SU-DHL-6 (cell line): ENCODE data around the gene TTC13.

Source experiments
- H2AFZ ChIP-seq: fragments of 200-600 bp; sonication (generic); 2 replicates; pipeline ENCODE4 v1.6.1; 2014; ENCODE audit warnings: low read depth, mild to moderate bottlenecking, moderate library complexity, mixed read lengths, antibody characterized with exemption, low read length; ENCODE audit not compliant: severe bottlenecking
- H3F3A ChIP-seq: fragments of 200-600 bp; shearing (Covaris generic); 2 replicates; pipeline ENCODE4 v1.6.0; 2016; ENCODE audit warnings: antibody characterized with exemption, mild to moderate bottlenecking; ENCODE audit not compliant: insufficient read depth
- H3K27ac ChIP-seq: fragments of 200-600 bp; sonication (generic); 2 replicates; pipeline ENCODE4 v1.5.1; 2016; ENCODE audit warnings: low read depth, mild to moderate bottlenecking, low read length, moderate library complexity, mixed read lengths
- H3K27me3 ChIP-seq: fragments of 200-600 bp; sonication (generic), shearing (Covaris generic); 2 replicates; pipeline ENCODE4 v1.6.0; 2014; ENCODE audit warnings: mild to moderate bottlenecking, low read length
- H3K36me3 ChIP-seq: fragments of 200-600 bp; sonication (generic); 2 replicates; pipeline ENCODE4 v1.6.1; 2014; ENCODE audit warnings: mild to moderate bottlenecking, low read length, mixed read lengths
- H3K4me2 ChIP-seq: fragments of 300-600, 200-600 bp; shearing (Covaris generic), sonication (generic); 2 replicates; pipeline ENCODE4 v1.6.0; 2014; ENCODE audit warnings: low read length, low read depth, mild to moderate bottlenecking; ENCODE audit not compliant: poor library complexity, severe bottlenecking
- H3K4me3 ChIP-seq: fragments of 200-600 bp; sonication (generic); 2 replicates; pipeline ENCODE4 v1.5.1; 2014; ENCODE audit warnings: antibody characterized with exemption, low read length, mild to moderate bottlenecking, mixed read lengths; ENCODE audit not compliant: insufficient read depth, poor library complexity, severe bottlenecking
- H3K79me2 ChIP-seq: fragments of 200-600 bp; sonication (generic); 2 replicates; pipeline ENCODE4 v1.6.1; 2014; ENCODE audit warnings: mild to moderate bottlenecking, low read length, moderate library complexity; ENCODE audit not compliant: insufficient read depth
- H3K9ac ChIP-seq: fragments of 200-600 bp; sonication (generic); 2 replicates; pipeline ENCODE4 v1.7.0; 2014; ENCODE audit warnings: mild to moderate bottlenecking, low read length
- H3K9me2 ChIP-seq: fragments of 200-600 bp; sonication (generic); replicated peaks from 2 replicates; pipeline ENCODE4 v1.6.1; 2014; ENCODE audit warnings: low read length; ENCODE audit not compliant: insufficient read depth
- H3K9me3 ChIP-seq: fragments of 200-600 bp; sonication (generic); 2 replicates; pipeline ENCODE4 v1.6.1; 2014; ENCODE audit warnings: low read length, mixed read lengths; ENCODE audit not compliant: insufficient read depth
- H4K20me1 ChIP-seq: fragments of 200-600 bp; sonication (generic); 2 replicates; pipeline ENCODE4 v1.6.1; 2014; ENCODE audit warnings: low read depth, mild to moderate bottlenecking, antibody characterized with exemption, low read length, moderate library complexity, mixed read lengths
- EZH2phosphoT487 ChIP-seq: fragments of 200-600 bp; sonication (generic), shearing (Covaris generic); conservative IDR thresholded peaks from 2 replicates; pipeline ENCODE4 v1.6.1; 2018; ENCODE audit warnings: mild to moderate bottlenecking, antibody characterized with exemption, low read length, moderate library complexity, mixed read lengths
- TF ChIP-seq, protein P1 (sequence below): fragments of 200-600 bp; sonication (generic); IDR thresholded peaks from one replicate; pipeline ENCODE4 v1.5.1; 2017; ENCODE audit warnings: antibody characterized with exemption, mild to moderate bottlenecking, low read length, moderate library complexity; ENCODE audit not compliant: insufficient read depth, poor library complexity, severe bottlenecking

Gene TTC13, protein sequence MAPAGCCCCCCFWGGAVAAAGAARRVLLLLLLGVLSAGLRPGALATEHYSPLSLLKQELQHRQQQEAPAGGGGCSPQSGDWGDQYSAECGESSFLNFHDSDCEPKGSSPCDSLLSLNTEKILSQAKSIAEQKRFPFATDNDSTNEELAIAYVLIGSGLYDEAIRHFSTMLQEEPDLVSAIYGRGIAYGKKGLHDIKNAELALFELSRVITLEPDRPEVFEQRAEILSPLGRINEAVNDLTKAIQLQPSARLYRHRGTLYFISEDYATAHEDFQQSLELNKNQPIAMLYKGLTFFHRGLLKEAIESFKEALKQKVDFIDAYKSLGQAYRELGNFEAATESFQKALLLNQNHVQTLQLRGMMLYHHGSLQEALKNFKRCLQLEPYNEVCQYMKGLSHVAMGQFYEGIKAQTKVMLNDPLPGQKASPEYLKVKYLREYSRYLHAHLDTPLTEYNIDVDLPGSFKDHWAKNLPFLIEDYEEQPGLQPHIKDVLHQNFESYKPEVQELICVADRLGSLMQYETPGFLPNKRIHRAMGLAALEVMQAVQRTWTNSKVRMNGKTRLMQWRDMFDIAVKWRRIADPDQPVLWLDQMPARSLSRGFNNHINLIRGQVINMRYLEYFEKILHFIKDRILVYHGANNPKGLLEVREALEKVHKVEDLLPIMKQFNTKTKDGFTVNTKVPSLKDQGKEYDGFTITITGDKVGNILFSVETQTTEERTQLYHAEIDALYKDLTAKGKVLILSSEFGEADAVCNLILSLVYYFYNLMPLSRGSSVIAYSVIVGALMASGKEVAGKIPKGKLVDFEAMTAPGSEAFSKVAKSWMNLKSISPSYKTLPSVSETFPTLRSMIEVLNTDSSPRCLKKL

GRCh38 chr1:230978491-230979388, at the start of gene TTC13, which contains the start of gene ARV1:
TSS of gene TTC13 (minus strand) at chr1:230978861. CDS start at chr1:230978830, 31 bp downstream.
TSS of gene ARV1 (plus strand) at chr1:230979094. CDS start at chr1:230979106, 12 bp downstream.
- no peak for TF ChIP-seq EZH2phosphoT487
- TF ChIP-seq, protein P1, sequence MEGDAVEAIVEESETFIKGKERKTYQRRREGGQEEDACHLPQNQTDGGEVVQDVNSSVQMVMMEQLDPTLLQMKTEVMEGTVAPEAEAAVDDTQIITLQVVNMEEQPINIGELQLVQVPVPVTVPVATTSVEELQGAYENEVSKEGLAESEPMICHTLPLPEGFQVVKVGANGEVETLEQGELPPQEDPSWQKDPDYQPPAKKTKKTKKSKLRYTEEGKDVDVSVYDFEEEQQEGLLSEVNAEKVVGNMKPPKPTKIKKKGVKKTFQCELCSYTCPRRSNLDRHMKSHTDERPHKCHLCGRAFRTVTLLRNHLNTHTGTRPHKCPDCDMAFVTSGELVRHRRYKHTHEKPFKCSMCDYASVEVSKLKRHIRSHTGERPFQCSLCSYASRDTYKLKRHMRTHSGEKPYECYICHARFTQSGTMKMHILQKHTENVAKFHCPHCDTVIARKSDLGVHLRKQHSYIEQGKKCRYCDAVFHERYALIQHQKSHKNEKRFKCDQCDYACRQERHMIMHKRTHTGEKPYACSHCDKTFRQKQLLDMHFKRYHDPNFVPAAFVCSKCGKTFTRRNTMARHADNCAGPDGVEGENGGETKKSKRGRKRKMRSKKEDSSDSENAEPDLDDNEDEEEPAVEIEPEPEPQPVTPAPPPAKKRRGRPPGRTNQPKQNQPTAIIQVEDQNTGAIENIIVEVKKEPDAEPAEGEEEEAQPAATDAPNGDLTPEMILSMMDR = peak; percentile 42
- H4K20me1 ChIP-seq = 0 out of 2 replicates have a peak, but pooled peaks cover 2% of the 10 kb centered on the region
- H2AFZ ChIP-seq = peak within 1 kb of the TSS; percentile 83
- peak within 1 kb of the TSS; percentile 81 for H3K9ac ChIP-seq
- H3K4me2 ChIP-seq = peak within 1 kb of the TSS; percentile 90
- no peaks in the 10 kb centered on the region; the same call in 1 of the 2 replicates for H3F3A ChIP-seq
- no peaks in the 10 kb centered on the region for H3K9me3 ChIP-seq
- peak within 1 kb of the TSS; percentile 77 for H3K27ac ChIP-seq
- H3K4me3 ChIP-seq = peak within 1 kb of the TSS; percentile 94
- H3K36me3 ChIP-seq = no peaks in the 10 kb centered on the region
- no peaks in the 10 kb centered on the region for H3K9me2 ChIP-seq
- H3K79me2 ChIP-seq = peaks cover 79% of the 10 kb centered on the region
- no peaks in the 10 kb centered on the region for H3K27me3 ChIP-seq

DNA sequence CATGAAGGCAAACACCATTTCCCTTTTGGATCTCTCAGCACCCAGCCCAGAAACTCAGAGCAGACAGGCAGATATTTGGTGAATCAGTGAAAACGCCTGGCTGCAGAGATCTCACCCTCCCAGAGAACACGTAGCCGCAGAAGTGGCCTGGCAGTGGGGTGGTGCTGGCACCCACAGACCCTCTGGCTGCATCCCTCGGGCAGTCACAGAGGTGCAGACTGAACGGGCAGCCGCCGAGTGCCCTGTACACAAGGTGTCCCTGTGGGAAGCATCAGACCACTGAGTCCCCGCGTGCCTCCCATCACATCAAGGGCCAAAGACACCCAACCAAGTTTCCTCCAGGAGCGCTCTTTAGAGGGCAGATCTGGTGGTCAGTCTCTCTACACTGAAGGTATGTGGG, 49.3 kb upstream of the TTC13 start:
- no peak overlapping the region for H3K4me3 ChIP-seq
- H3K79me2 ChIP-seq = no peaks in the 10 kb centered on the region
- no peak overlapping the region for H3K9ac ChIP-seq
- no peaks in the 10 kb centered on the region for H3K27me3 ChIP-seq
- H3K9me3 ChIP-seq = no peaks in the 10 kb centered on the region
- no peaks in the 10 kb centered on the region for H3K9me2 ChIP-seq
- no peaks in the 10 kb centered on the region; the same call in 1 of the 2 replicates for H4K20me1 ChIP-seq
- no peak overlapping the region for H2AFZ ChIP-seq
- no peaks in the 10 kb centered on the region for H3F3A ChIP-seq
- no peak overlapping the region for H3K4me2 ChIP-seq
- no peak overlapping the region for H3K27ac ChIP-seq
- H3K36me3 ChIP-seq = no peaks in the 10 kb centered on the region
- TF ChIP-seq EZH2phosphoT487 = no peak
- TF ChIP-seq, protein P1 = no peak

DNA sequence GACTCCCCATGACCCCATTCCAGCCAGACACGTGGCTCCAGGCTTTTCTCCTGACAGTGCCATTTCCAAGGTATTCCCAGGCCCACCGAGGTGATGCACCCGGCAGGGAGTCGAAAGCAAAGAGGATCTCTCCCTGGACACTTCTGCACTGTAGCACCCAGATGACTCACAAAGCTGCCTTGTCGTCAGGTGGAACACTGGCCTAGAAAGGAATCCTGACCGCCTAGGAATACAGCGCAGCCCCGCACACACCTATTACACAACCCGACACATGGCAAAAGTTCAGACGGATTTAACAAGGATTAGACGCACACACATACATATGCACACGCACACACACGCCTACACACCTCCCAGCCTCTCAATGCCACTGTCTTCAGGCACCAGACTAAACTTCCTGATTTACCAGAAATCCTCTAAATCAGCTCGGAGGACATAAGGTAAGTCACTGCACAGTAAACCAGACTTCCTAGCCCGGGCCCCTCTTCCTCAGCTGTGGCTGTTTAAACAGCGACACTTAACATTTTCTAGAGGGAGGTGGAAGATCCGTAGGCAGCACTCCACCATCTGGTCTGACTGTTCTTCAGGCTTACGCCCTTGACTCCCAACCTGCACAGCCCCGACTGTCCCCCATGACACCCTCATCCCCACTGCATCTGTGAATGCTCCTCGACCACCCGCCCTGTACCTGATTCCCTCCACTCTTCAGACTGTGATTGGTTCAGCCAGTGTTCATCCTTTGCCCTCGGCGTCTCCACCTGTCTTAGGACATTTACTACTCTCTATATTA, 48.7 kb upstream of the TTC13 start:
- Histone ChIP-seq H3K9me3 (no peaks in the 10 kb centered on the region), H4K20me1 (no peaks in the 10 kb centered on the region; the same call in 1 of the 2 replicates), H3K9ac (no peak overlapping the region), H3K4me3 (no peak overlapping the region), H2AFZ (no peak overlapping the region), H3K36me3 (no peaks in the 10 kb centered on the region), H3K79me2 (no peaks in the 10 kb centered on the region), H3F3A (no peaks in the 10 kb centered on the region), H3K27ac (no peak overlapping the region), H3K4me2 (no peak overlapping the region), H3K27me3 (no peaks in the 10 kb centered on the region), H3K9me2 (no peaks in the 10 kb centered on the region)
- no peak for TF ChIP-seq EZH2phosphoT487
- TF ChIP-seq, protein P1 = no peak
